NAMALWA (cell line): ENCODE data around the gene LOXL1.

Experiments
- DNase-seq: peaks from one replicate; pipeline ENCODE4 v3.0.0-alpha.2; 2015; ENCODE audit warnings: low spot score

The LOXL1 gene

GRCh38 chr15:73939138-73939537, 12.9 kb downstream of the LOXL1 start:
- DNase-seq = no peak

- DNase-seq = no peak
These were observed 14.1 kb downstream of the LOXL1 start for GRCh38 chr15:73940061-73940981.

DNA sequence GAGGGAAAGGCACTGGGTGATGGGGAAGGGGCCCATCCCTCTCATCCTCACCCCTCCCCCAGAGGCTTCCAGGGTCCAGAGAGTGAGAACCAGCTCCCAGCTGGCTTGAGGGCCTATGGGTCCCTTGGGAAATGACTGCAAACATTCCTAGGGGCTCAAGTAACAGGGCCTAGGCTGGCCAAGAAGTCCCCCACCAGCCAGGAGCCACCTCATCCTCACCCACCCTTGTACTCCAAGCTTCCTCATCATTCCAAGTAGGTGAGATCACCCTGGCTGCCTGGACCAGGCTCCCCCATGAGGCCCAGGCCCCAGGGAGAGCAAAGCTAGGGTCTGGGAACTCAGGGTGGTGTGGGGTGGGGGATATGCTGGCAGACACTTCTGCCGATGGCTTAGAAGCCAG, 14.8 kb downstream of the LOXL1 start:
- no peak for DNase-seq

DNA sequence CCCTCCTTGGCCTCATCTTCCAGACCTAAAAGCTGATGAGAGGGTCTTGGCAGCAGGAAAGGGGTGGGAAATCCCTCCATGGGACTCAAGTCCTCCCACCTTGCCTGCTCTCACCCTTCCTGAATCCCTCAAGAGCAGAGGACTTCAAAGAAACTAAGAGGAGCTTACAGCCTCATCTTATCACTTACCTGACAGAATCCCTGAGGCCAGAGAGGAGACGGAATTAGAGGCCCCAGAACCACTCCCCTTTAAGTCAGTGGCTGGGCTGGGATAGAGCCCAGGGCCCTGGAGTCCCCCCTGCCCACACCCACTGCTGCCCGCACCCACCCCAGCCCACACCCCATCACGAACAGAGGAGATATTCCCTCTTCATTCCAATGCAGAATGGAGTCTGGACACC, 15.2 kb downstream of the LOXL1 start:
- no peak for DNase-seq

DNA sequence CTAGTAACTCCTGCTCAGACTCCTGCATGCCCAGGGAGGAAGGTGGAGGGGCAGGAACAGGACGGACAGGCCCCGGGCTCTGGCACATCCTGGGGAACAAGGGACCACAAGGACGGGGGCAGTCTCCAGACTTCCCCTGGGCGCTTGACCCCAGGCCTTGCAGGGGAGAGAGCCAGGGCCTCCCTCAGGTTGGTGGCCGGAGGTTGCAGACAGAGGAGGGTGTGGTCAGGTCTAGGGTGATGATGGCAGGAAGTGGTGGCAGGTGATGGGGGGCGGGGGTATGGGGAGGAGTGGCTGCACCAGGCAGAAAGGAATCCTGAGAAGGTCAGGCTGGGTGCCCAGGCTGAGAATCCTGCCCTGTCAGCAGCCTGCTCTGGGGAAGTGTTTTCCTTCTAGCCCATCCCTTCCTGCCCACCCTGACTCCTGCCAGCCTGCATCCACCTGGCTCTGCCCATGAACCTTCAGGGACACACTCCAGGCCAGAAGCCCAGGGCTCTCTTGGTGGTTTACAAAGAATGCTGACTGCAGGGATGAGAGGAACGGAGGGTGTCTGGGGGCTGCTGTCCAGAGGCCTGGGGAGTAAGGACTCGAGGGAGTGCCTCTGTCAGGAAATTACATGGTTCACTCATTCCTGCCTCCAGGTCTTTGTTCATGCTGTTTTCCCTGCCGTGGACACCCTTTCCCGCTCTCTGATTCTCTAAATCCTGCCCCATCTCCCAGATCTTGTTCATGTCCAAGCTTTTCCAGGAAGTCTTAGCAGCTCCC, 15.8 kb downstream of the LOXL1 start:
- DNase-seq = no peak

DNA sequence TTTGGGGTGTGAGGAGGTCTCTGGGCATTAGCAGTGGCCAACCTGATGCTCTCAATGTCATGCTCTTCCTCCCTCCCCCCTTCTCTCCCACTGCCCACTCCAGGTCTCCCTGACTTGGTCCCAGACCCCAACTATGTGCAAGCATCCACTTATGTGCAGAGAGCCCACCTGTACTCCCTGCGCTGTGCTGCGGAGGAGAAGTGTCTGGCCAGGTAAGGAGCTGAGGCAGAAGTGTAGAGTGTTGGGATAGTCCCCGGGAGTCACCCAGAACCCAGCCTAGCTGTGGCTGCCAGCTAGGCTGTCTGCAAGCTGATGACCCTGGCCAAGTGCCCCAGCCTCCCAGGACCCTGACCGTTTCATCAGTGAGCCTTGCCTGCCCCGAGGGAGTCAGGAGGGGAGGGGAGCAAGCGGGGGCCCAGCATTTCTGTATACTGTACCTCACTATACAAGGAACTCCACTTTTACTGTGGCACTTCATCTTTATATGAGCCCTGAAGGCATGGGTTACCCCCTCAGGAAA, 16.5 kb downstream of the LOXL1 start:
- no peak for DNase-seq

GRCh38 chr15:73944161-73945129, 18.2 kb downstream of the LOXL1 start:
- no peak for DNase-seq

GRCh38 chr15:73945130-73945508, 18.9 kb downstream of the LOXL1 start:
- DNase-seq = no peak

- DNase-seq = no peak
These were observed 19.9 kb downstream of the LOXL1 start for GRCh38 chr15:73946046-73946721.

DNA sequence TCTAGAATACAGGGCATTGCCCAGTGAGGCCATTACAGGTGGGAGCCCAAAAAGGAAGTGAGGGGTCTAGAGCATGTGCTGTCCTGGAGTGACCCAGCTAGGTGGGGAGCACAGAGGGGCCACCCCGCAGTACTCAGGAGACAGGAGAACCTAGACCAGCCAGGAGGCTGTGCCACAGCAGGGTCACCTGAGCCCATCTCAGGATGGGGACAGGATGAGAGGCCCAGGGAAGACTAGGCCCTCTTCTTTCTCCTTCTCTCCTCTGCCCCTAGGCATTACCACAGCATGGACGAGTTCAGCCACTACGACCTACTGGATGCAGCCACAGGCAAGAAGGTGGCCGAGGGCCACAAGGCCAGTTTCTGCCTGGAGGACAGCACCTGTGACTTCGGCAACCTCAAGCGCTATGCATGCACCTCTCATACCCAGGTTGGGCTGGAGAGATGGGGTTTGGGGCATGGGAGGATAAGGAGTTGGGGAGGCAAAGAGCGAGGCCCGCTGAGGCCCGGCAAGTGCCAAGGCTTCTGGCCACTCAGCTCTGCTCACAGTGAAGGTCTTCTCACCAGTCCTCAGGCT, 20.6 kb downstream of the LOXL1 start:
- DNase-seq = no peak

DNA sequence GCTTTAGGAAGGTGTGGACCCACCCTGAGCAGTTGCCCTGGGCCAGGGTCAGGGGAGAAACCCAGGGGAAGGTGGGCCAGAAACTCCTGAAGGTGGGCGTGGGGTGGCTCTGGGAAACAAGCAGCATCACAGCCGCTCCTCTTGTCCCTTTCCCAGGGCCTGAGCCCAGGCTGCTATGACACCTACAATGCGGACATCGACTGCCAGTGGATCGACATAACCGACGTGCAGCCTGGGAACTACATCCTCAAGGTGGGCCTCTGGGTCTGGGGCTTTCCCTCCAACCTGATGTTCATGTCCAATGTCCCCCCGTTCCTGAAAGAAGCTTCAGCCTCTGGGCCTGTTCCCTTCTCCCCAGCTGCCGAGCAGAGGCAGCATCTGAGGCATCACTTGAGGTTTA, 21.4 kb downstream of the LOXL1 start:
- DNase-seq = no peak

DNA sequence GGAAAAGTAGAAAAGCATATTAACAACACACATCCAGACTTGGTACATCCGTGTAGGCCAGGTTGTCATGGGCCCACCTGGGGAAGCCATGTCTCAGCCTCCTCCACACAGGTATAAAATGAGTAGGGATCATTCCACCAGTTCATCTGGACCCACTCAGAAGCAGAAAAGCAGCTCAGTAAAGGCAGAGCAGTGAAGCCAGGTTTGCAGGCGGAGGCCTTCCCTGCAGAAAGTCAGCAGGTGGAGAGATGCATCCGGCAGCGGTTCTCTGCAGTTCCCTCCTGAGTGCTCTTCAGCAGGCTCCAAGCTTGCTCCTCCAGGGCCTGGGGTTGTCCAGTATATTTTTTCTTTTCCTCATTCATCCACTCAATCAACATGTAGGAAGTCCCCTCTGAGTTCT, 22.1 kb downstream of the LOXL1 start:
- no peak for DNase-seq

DNA sequence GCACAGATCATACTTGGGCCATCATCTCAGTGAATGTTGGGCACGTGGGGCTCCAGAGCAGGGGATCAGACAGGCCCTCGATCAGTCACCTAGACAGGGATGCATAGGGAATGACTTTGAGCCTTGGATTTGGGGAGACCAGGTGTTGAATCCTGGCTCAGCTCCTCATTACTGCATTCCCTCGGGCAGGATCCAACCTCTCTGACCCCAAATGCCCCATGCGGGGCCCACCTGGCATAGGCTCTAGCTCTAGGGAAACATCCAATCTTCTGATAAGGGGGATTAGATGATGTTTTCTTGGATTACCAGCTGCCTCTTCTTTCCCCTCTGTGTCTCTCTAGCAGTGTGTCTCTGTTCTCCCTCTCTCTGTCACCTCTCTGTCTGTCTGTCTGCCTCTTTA, 22.7 kb downstream of the LOXL1 start:
- no peak for DNase-seq

DNA sequence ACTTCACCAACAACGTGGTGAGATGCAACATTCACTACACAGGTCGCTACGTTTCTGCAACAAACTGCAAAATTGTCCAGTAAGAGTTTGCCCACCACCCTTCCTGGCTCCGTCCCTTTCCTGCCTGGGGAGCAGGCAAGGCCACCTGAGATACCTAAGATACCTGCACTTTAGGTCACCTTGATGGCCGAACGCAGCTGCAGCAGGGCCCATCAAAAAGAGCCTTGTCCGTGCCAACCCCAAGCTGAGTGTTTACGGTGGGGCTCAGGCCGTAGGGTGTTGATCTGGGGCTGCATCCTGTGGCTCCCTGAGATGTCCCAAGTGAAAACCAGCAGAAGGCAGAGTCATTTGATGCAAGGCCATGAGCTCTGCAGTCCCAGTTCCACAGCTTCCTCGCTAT, 23.2 kb downstream of the LOXL1 start:
- no peak for DNase-seq

- no peak for DNase-seq
These were observed 24.2 kb downstream of the LOXL1 start for GRCh38 chr15:73950479-73950830.

- DNase-seq = peak; percentile 76
These were observed 24.7 kb downstream of the LOXL1 start for GRCh38 chr15:73950831-73951561.

DNA sequence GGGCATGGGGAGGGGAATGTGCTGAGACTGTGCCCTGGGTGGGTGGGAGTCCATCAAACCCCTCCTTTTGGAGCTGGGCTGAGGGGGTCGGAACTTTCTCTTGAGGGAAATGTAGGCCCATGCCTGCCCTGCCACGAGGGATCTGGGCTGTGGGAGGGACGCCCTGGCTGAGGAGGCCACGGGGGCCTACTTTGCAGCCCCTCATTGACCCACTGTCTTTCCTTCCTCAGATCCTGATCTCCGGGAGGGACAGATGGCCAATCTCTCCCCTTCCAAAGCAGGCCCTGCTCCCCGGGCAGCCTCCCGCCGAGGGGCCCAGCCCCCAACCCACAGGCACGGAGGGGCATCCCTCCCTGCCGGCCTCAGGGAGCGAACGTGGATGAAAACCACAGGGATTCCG, 25.3 kb downstream of the LOXL1 start:
- DNase-seq = no peak

DNA sequence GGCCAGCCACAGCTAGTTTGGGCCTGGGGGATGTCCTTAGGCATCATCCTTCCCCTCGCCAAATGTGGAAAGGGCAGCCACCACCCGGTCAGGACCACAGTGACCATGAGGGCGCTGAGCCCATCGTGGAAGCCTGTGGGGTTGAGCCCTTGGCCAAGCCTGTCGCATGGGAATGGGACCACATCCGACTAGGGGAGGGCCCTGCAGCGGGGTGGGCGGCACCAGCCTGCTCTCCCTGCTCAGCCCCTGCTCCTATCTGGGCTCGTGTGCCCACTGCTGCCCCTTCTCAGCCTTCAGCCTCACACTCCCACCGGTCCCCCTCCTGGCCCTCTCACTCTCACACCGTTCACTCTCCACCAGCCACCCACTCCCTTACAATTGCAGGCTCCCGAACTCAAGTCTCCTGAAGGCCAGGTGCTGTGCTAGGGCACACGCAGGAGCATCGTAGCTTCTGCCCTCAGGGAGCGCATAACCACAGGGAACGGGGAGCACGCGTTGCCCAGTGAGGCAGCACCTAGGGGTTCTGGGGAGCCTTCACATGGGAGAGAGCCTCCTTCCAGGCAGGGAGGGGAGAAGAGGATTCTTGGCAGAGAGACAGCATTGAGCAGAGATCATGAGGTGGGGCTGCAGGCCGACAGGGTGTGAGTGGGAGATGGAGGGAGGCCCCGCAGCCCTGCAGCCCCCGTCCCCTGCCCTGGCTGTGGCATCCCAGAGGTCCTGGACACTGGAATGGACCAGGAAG, 26.1 kb downstream of the LOXL1 start:
- DNase-seq = no peak

- DNase-seq = no peak
These were observed 26.9 kb downstream of the LOXL1 start for GRCh38 chr15:73952913-73953750.
